SKM-1 treated with dmso at 0.1 percent for 144 hours (cell line): ENCODE measurements around the gene DUSP1.
A peak's percentile ranks its signal among the peaks of the same experiment; 100 is the strongest.

Experiments
- DNase-seq: peaks from one replicate; lab custom pipeline; 2025; ENCODE audit not compliant: unreplicated experiment; lab: John Stamatoyannopoulos, UW

The DUSP1 gene

DNA sequence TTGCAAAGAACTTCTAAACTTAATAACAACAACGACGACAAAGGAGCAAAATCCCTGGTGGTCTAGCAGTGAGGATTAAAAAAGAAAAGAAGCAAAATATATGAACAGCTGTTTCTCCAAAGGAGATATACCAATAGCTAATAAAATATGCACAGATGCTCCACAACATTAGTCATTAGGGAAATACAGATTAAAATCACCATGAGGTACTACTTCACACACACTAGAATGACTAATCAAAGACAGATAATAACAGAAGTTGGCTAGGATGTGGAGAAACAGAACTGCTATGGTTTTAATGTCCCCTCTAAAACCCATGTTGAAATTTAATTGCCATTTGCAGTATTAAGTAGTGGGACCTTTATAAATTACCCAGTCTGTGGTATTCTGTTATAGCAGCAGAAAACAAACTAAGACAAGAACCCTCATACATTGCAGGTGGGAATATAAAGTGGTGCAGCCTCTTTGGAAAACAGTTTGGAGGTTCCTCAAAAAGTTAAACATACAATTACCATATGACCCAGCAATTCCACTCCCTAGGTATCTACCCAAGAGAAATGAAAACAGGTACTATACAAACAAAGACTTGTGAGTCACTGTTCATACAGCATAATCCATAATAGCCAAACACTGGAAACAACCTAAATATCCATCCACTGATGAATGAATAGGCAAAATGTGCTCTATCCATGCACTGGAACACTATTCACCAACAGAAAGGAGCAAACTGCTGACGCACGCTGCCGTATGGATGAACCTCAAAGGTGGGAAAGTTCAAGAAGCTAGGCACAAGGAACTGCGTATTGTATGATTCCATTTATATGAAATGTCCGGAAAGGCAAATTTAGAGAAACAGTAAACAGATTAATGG lies 11.4 kb upstream of the DUSP1 start:
- DNase-seq: no peak

DNA sequence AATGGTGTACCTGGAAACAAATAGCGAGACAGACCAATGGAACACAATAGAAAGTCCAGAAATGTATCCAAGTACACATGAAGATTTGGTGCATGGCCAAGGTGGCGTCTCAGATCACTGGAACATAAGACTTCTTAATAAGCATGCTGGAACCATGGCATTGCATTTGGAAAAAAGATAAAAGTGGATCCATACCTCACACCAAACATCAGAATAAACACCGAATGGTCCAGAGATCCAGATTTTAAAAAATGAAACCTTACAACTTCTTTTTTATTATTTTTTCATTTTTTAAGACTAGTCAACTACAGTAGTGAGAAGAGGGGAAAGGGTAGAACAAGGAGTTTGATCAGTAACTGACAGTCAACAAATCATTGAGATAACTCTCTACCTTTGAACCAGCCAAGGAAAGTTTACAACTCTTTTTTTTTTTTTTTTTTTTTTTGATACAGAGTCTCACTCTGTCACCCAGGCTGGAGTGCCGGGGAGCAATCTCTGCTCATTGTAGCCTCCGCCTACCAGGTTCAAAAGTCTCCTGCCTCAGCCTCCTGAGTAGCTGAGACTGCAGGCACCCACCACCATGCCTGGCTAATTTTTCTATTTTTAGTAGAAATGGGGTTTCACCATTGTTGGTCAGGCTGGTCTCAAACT lies 8.8 kb upstream of the DUSP1 start:
- DNase-seq: no peak

DNA sequence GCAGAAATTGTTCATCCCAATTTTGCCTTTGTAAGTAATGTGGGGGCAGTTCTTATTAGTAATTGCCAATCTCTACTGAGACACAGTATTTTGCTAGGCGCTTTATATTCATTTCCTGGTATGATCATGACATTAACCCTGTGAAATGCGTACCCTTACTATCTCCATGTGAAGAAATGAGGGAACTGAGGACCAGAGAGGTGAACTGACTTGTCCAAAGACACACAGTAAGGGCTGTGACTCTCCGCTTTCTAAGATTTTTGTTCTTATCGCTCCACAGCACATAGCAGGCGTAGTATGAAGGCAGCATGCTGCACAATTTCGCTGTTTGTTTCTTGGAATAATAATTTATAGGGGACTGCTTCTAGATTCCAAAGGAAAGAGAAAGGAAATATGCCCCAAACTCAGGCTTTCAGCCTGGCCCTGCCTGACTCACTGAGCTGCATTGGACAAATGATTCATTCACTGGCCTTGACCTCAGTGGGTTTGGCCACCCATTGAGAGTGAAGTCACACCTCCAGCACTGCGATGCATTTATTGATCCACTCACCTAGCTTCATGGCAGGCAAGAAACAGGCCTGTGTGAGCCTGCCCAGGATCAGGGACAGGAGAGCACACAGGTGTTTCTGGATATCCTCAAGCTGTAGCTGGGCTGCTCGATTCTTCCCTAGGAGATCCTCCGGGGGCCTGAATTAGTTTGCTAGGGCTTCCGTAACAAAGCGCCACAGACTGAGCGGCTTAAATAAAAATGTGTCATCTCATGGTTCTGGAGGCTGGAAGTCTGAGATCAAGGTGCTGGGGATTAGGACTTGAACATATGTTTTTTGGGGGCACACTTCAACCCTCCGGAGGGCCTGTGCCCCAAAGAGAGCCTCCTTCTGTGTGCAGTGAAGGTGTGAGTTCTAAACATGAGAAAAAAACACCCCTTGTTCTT lies 7.2 kb upstream of the DUSP1 start:
- no peak for DNase-seq

DNA sequence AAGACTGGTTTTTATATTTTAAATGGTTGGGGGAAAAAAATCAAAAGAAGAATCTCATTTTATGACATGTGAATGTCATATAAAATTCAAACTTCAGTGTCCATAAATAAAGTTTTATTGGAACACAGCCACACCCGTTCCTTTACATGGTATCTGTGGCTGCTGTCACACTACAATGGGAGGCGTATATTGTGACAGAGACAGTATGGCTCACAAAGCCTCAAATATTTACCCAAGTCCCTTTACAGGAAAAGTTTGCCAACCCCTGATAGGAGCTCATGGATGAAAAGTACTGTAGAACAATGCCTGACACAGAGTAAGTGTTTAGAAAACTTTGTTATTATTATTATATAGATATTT lies 5.2 kb upstream of the DUSP1 start:
- no peak for DNase-seq

DNA sequence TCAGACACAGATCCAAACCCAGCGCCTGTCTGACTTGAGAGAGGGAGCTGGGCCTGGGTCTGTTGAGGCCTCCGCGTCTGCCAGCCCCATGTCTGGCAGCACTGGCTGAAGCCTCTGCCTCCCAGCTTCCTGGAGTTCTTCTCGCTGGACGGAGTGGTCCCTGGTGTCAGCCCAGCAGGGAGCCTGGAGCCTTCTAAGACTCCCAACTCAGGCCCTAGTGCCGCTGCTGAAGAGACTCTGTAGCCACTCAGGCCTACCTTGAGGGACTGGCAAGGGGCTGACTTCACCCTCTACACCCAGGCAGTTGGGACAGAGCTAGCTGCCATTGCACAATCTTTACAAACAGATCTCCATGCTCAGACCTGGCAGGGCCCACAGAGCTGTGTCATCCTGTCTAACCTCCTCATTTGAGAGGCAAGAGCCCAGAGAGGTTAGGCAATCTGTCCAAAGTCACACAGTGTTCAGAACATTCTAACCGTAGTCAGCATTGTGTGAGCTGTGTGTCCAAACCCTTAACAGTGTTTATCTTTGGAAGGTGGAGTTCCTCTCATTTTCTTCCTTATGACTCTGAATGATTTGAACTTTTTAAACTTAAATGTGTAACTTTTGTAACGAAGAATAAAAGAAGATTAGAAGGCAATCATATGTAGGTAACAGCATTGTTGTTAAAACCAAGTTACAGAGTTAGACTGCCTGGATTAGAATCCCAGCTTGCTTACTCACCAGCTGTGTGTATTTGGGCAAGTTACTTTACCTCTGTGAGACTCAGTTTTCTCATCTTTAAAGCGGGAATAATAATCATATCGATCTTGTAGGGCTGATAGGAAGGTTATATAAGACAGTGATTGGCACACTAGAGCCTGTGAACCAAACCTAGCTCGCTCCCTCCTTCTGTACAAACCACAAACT lies 4.6 kb upstream of the DUSP1 start:
- peak; percentile 96 for DNase-seq

DNA sequence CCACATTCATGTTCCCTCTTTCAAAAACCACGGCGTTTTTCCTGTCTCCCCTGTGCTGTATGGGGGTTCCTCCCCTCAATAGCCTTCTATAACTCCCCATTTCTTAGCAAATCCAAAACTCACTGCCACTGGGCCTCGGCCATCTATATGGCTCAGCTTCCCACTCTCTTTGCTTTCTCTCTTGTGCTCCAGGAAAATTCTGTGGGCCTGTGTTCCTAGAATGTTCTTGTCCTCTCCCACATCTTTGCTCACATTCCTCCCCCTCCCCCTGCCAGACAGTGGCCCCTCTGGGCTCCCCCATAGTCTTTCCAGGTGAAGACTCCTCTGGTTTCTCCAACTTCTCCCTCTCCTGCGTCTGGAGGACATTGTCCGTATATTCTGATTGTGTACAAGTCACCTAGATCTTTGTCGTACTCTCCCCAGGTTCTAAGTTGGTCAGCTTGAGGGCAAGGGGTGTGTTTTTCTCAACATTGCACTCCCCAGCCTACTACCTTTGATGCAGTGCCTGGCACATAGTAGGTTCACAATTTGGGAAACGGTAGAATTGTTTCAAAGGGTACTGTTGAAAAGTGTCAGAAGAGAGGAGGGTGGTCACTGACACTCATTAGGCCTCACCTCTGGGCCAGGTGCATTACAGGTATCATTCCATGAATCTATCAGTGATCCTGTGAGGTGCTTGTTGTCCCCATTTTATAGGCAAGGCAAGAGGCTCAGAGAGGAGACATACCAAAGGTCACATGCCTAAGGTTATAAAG lies 3.7 kb upstream of the DUSP1 start:
- DNase-seq: no peak

DNA sequence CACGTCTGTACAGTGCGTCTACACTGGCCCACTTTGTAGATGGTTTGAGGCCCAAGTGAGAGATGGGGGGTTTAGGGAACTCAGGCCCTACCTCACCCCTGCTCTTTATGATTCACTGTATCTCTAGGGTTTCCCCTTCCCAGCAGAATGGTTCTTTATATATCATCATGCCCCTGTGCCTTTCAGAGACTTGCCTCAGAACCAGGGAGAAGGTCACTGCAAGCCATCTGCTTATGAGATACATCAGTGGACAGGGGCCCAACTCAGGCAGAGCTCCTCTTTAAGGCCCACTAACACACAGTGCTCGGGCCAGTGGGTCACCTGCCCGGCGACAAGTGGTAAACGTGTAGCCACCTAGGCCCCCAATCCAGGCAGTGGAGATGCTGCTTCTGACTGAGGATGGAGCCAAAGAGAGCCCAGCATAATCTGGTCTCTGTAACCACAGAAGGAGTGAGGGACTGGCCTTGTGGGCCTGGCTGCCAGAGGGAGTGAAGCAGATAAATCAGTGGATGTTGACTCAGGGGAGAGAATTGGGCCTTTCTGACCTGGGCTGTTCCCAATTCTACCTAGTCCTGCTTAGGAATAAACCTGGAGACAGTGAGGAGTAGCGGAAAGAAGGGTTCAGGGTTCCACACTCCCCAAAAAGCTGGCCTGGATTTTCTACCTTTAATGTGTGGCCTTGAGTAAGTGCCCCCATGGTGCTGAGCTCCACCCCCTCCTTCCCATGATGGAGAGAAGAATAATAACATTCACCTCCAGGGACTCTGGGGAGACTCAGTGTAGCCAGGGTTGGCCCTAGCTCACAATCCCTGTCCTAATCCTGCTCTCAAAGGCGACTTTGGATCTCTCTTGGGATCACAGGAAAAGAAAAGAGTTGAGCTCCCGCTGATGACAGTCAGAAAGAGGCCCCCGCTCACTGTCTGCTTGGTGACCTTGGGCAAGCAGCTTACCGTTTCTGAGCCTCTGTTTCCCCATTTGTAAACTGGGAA lies 2.8 kb upstream of the DUSP1 start:
- no peak for DNase-seq

DNA sequence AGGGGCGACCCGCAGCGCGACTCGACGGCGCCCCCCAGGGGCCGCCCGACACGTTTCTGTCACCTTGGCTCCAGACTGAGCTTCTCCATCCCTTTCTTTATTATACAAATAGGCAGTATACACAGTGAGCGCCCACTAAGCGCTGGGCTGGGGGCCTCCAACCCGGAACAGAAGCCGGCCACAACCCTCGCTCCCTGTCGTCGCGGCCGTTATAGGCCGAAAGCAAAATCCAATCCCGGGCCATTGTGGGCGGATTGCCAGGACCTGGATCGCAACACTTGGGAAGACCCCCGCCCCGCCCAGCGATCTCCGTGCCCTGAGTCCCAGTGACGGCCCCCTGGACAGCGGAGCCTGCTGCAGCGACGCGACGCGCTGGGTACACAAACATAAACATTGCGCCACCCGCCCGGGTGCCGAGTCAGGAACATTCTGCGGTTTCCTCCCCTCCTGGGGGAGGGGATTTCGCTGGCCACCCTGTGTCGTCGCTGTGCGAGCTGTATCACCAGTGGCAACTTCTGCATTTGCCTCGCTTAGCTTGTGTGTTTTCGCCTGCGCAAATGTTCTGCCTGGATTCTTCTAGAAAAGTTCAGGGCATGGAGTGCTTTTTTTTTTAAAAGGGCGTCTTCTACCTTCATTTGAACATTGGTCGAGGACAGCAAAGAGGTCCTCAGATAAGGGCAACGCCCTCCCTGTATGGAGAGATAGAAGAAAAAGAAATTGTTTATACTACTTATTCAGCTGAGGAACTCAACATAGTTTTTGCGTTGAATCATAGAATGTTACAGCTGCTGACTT lies 1.3 kb upstream of the DUSP1 start:
- DNase-seq: peak; percentile 91

DNA sequence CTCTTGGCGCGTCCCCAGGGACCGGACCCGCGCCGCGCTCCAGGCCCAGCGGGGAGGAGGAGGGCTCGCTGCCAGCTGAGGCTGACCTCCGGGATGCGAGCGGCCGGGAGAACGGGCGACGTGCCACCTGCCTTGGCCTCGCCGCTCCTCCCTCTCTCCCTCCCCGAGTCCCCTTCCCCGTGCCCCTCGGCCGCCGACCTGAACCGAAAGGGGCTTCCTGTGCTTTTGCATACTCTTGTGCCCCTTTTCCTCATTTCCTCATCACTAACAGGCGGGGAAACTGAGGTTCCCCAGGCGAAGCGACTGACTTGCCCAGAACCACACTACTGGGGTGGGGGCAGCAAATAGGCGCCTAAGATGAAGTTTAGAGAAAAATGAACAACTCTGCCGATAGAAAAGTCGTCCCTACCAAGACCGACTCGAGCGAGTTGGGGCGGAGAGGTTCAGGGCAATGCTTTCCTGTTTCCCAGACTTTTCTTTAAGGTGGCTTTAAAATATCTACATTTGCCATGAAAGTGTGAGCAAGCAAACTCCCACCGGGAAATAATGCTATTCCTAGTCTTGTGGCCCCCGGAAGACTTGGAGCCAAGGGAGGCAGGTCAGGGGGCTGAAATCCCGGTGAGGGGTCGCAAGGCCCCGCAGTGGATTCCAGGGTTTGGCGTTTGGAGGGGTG lies 580 bp upstream of the DUSP1 start:
- peak; percentile 58 for DNase-seq

DNA sequence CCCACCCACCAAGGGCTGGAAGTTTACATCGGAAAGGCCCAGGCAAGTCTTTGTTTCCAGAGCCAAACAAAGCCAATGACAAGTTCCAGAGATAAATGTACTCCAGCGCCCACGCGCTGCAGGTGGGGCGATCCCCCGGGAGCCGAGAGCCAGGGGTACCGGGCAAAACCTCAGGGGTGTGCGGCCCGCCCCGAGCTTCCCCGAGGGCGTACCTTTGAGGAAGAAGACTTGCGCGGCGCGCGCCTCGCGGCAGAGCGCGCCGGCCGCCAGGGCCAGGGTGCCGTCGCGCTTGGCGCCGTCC lies 671 bp downstream of the DUSP1 start:
- DNase-seq: no peak

DNA sequence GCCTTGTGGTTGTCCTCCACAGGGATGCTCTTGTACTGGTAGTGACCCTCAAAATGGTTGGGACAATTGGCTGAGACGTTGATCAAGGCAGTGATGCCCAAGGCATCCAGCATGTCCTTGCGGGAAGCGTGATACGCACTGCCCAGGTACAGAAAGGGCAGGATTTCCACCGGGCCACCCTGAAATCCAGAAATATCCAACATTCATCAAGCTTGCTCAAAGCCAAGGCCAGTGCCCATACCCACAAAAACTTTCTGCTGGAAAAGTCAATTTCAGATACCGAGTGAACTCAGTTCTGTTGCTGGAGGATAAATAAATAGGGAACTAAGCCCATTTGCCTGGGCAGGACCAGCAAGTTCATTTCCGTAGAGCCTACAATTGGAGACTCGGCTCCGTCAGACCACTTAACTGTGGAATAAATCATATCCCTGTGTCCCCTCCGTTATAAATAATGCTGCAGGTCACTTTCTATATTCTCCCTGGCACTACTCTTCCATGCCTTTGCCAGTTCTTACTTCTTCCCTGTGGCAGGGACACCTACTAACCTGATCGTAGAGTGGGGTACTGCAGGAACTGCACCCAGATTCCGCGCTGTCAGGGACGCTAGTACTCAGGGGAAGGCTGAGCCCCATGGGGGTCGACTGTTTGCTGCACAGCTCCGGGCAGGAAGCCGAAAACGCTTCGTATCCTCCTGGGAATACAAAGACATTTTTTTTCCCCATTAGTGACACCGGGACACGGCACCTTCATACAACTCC lies 1.2 kb downstream of the DUSP1 start:
- no peak for DNase-seq

DNA sequence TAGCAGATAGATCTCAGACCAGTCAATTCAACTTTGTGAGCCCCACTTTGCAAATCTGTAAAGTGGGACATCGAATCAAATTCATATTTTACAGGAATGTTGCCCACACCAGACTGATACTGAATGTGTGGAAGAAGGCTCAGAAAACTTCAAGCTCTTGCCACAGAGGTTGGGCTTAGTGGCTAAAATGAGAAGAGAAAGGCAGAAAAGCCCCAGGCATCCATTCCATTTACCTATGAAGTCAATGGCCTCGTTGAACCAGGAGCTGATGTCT lies 1.7 kb downstream of the DUSP1 start:
- DNase-seq: no peak

DNA sequence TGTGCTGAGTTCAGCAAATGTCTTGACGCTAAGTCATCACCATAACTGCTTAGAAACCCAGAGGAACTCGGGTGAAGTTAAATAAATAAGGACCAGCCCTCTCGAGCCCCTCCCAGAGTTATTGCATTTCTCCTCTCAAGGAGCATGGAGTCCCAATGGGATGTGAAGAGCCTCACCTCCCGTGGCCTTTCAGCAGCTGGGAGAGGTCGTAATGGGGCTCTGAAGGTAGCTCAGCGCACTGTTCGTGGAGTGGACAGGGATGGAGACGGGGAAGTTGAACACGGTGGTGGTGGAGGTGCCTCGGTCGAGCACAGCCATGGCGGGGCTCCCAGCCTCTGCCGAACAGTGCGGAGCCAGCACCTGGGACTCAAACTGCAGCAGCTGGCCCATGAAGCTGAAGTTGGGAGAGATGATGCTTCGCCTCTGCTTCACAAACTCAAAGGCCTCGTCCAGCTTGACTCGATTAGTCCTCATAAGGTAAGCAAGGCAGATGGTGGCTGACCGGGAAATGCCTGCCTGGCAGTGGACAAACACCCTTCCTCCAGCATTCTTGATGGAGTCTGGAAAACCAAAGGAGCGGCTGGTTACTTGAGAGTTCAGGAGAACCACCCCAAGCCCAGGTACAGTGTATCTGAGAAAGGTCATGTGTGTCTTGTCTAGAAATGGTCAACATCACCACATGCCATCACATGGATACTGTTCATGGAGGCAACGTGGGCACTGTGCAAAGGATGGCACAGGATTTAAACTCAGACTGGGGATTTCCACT lies 2.2 kb downstream of the DUSP1 start:
- no peak for DNase-seq

DNA sequence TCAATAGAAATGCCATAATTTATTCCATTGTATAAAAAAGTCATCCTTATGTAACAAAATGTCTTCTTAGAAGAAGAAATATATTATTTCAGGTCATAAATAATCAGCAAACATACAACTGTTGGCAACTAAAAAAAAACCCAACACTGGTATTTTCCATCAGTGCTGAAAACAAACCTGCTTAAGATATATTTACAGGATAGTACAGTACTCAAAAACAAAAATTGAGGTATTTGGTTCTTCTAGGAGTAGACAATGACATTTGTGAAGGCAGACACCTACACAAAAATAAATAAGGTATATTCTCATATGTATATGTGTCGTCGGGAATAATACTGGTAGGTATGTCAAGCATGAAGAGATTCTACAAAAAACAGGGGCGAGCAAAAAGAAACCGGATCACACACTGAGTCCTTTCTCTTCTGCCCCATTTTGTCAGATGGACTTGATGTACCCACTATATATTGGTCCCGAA lies 2.9 kb downstream of the DUSP1 start:
- DNase-seq: no peak

DNA sequence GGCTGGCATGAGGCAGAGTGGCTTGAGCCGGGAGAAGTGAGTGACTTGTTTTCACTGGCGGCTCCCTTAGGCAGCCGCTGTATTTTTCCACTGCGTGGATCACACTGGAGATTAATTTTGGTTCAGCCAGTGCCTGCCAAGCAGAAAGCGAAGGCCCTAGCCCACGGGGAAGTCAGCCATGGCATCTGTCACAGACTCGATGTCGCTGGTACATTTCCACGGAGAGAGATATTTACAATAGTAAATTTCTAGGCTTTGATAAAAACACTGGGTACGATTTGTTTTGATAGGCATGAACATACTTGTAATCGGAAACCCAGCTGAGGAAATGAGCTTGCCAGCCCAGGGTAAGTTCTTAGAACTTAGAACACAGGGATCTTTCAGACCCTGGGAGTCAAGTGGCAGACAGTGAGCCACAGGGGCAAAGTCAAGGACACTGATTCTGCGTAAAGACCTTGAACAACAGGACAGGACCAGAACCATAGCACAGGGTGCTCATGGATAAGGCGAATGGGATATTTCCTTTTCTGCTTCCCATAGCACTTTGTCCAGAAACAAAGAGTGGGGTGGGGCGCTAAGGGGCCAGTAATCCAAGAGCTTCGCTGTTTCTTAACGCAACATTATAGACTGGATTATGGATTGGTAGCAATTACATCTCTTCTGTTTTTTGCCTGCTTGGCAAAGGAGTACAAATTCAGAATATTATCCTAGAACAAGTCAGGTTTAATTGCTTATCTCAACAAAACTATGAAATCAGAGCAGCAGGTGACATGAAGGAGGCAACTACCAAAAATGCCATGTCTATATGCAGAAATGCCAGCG lies 4.5 kb downstream of the DUSP1 start:
- DNase-seq: no peak
